Middle frontal gyrus (tissue), 1 donor: ENCODE results near the gene SESN2.
"Not testable (repeated sequence)": the region's sequence is repeated elsewhere in the genome, so short reads cannot be mapped to it uniquely, and the experiment has no call there.

Source experiments
- DNase-seq: peaks from one replicate; pipeline ENCODE4 v3.0.0-alpha.2; 2015; ENCODE audit warnings: low spot score; ENCODE audit errors: extremely low spot score

Gene SESN2

DNA sequence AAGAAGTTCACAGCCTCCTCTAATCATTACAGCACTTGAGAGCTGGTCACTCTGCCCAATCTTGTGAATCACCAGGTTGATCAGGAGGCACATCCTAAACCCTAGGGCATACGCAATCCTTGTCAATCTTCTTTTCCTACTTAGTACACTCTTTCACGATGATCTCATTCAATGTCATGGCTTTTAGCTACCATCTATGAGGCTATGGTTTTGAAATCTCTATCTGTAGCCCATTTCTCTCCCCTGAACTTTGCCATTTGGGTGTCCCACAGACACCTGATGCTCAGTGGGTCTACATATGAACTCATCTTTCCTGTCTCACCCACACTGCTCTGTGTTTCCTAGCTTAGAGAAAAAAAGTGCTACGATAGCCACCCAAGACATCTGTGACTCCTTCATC lies 67.7 kb downstream of the SESN2 start:
- DNase-seq: no peak

DNA sequence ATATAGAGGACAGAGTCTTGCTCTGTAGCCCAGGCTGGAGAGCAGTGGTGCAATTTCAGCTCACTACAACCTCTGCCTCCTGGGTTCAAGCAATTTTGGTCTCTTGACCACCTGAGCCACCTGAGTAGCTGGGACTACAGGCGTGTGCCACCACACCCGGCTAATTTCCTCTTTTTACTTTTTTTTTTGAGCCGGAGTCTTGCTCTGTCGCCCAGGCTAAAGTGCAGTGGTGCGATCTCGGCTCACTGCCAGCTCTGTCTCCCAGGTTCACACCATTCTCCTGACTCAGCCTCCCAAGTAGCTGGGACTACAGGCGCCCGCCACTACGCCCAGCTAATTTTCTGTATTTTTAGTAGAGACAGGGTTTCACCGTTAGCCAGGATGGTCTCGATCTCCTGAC lies 68.1 kb downstream of the SESN2 start:
- not testable (repeated sequence) for DNase-seq

DNA sequence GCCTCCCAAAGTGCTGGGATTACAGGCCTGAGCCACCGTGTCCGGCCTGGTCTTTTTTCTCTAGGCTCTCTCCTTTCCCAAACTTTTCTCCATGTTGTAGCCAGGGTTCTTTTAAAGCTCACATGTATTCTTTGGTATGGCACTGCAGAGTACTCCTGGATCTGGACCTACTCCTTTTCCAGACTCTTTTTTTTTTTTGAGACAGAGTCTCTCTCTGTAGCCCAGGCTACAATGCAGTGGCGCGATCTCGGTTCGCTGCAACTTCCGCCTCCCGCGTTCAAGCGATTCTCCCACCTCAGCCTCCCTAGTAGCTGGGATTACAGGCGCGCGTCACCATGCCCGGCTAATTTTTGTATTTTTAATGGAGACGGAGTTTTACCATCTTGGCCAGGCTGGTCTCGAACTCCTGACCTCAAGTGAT lies 68.9 kb downstream of the SESN2 start:
- no peak for DNase-seq

DNA sequence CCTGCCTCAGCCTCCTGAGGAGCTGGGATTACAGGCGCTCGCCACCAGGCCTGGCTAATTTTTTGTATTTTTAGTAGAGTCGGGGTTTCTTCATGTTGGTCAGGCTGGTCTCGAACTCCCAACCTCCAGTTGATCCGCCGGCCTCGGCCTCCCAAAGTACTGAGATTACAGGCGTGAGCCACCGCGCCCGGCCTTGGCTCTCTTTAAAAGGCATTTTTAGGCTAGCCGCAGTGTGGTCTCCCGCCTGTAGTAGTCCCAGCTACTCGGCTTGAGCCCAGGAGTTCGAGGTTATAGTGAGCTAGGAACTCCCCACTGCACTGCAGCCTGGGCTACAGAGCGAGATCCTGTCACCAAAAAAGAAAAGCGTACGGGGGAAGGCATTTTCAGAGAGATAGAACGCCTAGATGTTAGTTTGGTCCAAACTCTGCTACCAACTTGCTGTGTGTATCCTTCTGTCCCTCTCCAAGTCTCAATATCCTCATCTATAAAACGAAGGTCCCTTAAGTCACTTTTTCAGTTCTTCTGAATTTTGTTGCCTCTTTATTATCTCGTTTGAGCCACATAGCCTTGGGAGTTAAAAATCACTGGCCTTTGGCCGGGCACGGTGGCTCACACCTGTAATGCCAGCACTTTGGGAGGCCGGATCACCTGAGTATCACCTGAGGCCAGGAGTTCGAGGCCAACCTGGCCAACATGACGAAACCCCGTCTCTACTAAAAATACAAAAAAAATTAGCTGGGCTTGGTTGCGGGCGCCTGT lies 70.3 kb downstream of the SESN2 start:
- DNase-seq: no peak
